ENCODE data around the gene RNF5. TPM values are rescaled to one million over a fixed set of nuclear protein-coding genes. Genes with fewer than 3 reads are reported as not detected.

RNF5 gene, protein sequence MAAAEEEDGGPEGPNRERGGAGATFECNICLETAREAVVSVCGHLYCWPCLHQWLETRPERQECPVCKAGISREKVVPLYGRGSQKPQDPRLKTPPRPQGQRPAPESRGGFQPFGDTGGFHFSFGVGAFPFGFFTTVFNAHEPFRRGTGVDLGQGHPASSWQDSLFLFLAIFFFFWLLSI
- total RNA-seq: 10 to 100 TPM; 76.1 to 79.0 TPM
- polyA plus RNA-seq (ENCODE audit: insufficient read depth, low read depth, low replicate concordance): 67.1 TPM
- long read RNA-seq, donor 1, transcript RNF5-203 (6 exons, 1,168 nt): major isoform, 55 of 85 reads
- long read RNA-seq, donor 1, partial matches to known transcripts: 19 of 85 reads
- long read RNA-seq, donor 1, other reads (novel, unspliced or antisense): 11 of 85 reads
- long read RNA-seq, donor 2, transcript RNF5-203 (6 exons, 1,168 nt): major isoform, 30 of 45 reads
- long read RNA-seq, donor 2, partial matches to known transcripts: 15 of 45 reads
- long read RNA-seq, donor 2, other reads (novel, unspliced or antisense): 0 of 45 reads

DNA sequence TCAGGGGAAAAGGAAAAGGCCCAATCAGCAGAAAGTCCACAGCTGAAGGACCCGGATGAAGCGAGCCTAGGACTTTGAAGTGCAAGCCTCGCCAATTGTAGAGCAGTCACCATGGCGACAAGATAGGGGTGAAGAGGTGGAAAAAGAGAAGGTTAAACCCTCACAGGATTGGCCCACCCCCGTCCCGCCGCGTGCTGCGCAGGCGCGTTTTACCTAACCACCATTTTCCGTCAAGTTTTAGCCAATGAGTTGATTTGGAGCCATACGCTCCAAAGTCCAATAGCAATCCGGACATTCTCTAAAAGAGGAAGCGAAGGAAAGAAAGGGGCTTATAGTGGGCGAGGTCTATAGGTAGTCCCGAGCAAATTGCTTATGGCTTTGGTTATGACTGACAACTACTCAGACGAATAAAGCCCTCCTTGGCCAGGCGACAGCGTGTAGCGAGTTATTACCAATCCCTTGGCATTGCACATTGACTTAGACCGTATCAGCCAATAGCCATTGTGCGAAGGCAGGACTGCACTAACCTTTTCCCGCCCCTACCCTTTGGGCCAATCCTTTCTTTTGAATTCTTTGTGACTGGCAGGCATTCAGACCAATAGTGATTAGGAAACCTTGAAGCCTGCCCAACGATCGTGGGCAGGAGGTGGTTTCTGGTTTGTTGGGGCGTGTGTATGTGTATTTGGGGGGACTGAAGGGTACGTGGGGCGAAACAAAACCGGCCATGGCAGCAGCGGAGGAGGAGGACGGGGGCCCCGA is at the start of gene RNF5:
RNF5 (plus strand) TSS at position 618 of the 759 bp plus-strand sequence; CDS start at position 725, 107 bp downstream.
- Histone ChIP-seq H3K4me3 (peak within 1 kb of the TSS; percentile 53 to 82), H3K9me3 (no peaks in the 10 kb centered on the region), H3K36me3 (ENCODE audit: low read depth, missing control alignments) (no peaks in the 10 kb centered on the region), H3K27ac (peak within 1 kb of the TSS; percentile 94 to 99), H3K4me1 (peaks cover 35% of the 10 kb centered on the region), H3K27me3 (no peaks in the 10 kb centered on the region)
- WGBS, 2 donors: 1 to 2% methylated on average over 31 to 33 of the region's 33 CpGs
- DNase-seq: peak; percentile 99
- TF ChIP-seq POLR2A (IDR thresholded peaks at IDR 0.05) (peak; percentile 10), CTCF (IDR thresholded peaks at IDR 0.05) (no peak)
- intact Hi-C loops (cut with DNase I; ENCODE audit: low total_unique reads): no loop called here

DNA sequence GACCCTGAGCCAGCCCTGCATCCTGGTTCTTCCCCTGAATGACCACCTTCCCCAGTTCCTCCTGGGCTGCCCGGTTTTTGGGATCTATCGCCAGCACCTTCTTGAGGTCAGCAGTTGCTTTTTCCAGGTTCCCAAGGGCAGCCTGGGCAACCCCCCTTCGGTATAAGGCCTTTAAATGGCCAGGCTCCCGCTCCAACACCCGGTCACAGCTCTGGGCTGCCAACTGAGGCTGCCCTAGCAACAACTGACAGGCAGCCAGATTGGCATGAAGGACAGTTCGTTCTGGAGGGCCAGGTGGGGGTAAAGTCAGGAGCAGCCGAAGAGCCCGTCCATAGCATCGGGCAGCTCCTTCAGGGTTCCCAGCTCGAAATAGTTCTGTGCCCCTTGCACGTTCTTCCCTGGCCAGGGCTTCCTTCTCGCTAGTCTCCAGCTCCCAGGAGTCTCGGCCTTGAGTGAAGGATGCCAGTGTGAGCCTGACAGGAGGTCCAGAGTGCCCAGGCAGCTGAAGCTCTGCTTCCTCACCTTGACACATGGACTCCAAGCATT is 49.4 kb upstream of the RNF5 start:
- intact Hi-C loops (cut with DNase I; ENCODE audit: low total_unique reads): loop anchor here (10.0 kb wide), 1 partner anchor 174 kb away; the partner anchor contains the start of genes NELFE and SKIC2
- no peaks in the 10 kb centered on the region for H3K27me3 ChIP-seq
- H3K36me3 ChIP-seq (ENCODE audit: low read depth, missing control alignments): no peaks in the 10 kb centered on the region
- peaks cover 23% of the 10 kb centered on the region for H3K4me1 ChIP-seq
- H3K27ac ChIP-seq: peak overlapping the region; percentile 92 to 99
- DNase-seq: no peak
- TF ChIP-seq POLR2A (IDR thresholded peaks at IDR 0.05) (no peak), CTCF (IDR thresholded peaks at IDR 0.05) (no peak)
- peak overlapping the region in 1 of 2 donors; percentile 90 for H3K4me3 ChIP-seq
- 42 to 55% methylated on average over 7 to 13 of the region's 13 CpGs for WGBS, 2 donors
- no peaks in the 10 kb centered on the region for H3K9me3 ChIP-seq

DNA sequence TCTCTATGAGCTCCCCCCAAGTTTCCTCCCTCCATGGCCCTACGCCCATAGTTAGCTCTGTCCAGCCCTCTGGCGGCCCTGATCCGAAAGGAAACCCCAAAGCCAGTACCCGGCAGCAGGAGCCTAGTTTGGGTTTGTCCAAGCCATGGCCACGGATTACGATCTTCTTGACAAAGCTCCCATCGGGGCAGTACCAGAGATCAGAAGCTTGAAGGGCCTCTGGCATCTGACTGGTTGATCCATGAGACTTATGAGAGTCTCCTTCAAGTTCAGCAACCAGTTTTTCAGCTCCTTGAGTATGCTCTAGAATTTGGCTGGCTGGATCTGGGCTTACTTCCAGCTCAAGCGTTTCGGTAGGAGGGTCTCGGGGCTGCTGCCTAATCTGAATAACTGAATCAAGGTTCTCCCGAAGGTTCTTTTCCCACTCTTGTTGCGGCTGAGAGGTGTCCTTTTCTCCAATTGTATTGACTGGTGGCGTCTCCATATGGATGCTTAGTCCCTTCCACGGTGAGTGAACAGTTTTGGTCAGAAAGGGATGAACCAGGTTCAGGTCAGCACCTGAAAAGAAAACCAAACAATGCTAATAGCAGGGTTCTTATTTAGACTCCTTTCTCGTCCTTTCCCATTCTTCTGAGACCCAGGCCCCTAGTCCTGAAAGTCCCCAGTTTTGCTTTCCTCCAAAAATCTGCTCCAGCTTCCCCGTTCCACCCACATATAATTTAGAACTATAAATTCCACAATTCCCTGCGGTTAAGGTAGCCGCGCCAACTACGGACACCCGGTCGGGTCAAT is 48.7 kb upstream of the RNF5 start:
- Histone ChIP-seq H3K27me3 (no peaks in the 10 kb centered on the region), H3K36me3 (ENCODE audit: low read depth, missing control alignments) (no peaks in the 10 kb centered on the region), H3K4me1 (peaks cover 23% of the 10 kb centered on the region), H3K4me3 (peak overlapping the region; percentile 64 to 90), H3K9me3 (no peaks in the 10 kb centered on the region), H3K27ac (peak overlapping the region; percentile 92 to 99)
- no peak for DNase-seq
- 24 to 35% methylated on average over 19 to 22 of the region's 22 CpGs for WGBS, 2 donors
- intact Hi-C loops (cut with DNase I; ENCODE audit: low total_unique reads): loop anchor here (10.0 kb wide), 1 partner anchor 175 kb away; the partner anchor contains the start of genes NELFE and SKIC2
- no peak for TF ChIP-seq POLR2A (IDR thresholded peaks at IDR 0.05)

- no peak for TF ChIP-seq CTCF (IDR thresholded peaks at IDR 0.05)
- no peak for TF ChIP-seq POLR2A (IDR thresholded peaks at IDR 0.05)
- 56 to 59% methylated on average over 14 of the region's 14 CpGs for WGBS, 2 donors
- H3K27ac ChIP-seq: no peak overlapping the region
- no peaks in the 10 kb centered on the region for H3K27me3 ChIP-seq
- intact Hi-C loops (cut with DNase I; ENCODE audit: low total_unique reads): no loop called here
- no peak overlapping the region for H3K4me3 ChIP-seq
- H3K9me3 ChIP-seq: no peaks in the 10 kb centered on the region
- DNase-seq: no peak
- H3K36me3 ChIP-seq (ENCODE audit: low read depth, missing control alignments): no peaks in the 10 kb centered on the region
- H3K4me1 ChIP-seq: peaks cover 20% of the 10 kb centered on the region
Observed at GRCh38 chr6:32131439-32131948, 46.7 kb upstream of the RNF5 start.

Data from testis (tissue), 5 donors.